H9 (cell line): ENCODE data around the gene NRXN3. TPM values are rescaled to one million over a fixed set of nuclear protein-coding genes. Genes with fewer than 3 reads are reported as not detected.

Experiments
- DNase-seq: peaks from one replicate; pipeline ENCODE4 v3.0.0-alpha.2; 2017
- H2AFZ ChIP-seq: one replicate; pipeline ENCODE4 v1.6.1; 2013; ENCODE audit warnings: mild to moderate bottlenecking, low read length, control low read depth, moderate library complexity
- H2AK5ac ChIP-seq: 2 replicates; pipeline ENCODE4 v1.6.1; 2013; ENCODE audit warnings: low read length, control low read depth, mixed read lengths; ENCODE audit not compliant: insufficient read length
- H2BK120ac ChIP-seq: one replicate; pipeline ENCODE4 v1.6.1; 2013; ENCODE audit warnings: low read depth, mild to moderate bottlenecking, low read length, control low read depth, inconsistent platforms; ENCODE audit not compliant: poor library complexity, severe bottlenecking
- H2BK12ac ChIP-seq: 2 replicates; pipeline ENCODE4 v1.6.1; 2013; ENCODE audit warnings: low read length, control low read depth, mixed read lengths, low read depth; ENCODE audit not compliant: insufficient read length
- H2BK15ac ChIP-seq: 2 replicates; pipeline ENCODE4 v1.6.1; 2013; ENCODE audit warnings: low read depth, low read length, control low read depth
- H2BK20ac ChIP-seq: one replicate; pipeline ENCODE4 v1.6.1; 2013; ENCODE audit warnings: low read depth, mild to moderate bottlenecking, low read length, control low read depth, inconsistent platforms; ENCODE audit not compliant: poor library complexity, severe bottlenecking
- H2BK5ac ChIP-seq: 2 replicates; pipeline ENCODE4 v1.6.1; 2013; ENCODE audit warnings: low read length, control low read depth, mixed read lengths; ENCODE audit not compliant: insufficient read length
- H3K14ac ChIP-seq: 2 replicates; pipeline ENCODE4 v1.6.1; 2013; ENCODE audit warnings: low read length, control low read depth; ENCODE audit not compliant: insufficient read depth
- H3K18ac ChIP-seq: 2 replicates; pipeline ENCODE4 v1.6.1; 2013; ENCODE audit warnings: low read depth, mild to moderate bottlenecking, mixed read lengths, low read length, control low read depth; ENCODE audit not compliant: insufficient read length
- H3K23ac ChIP-seq: 2 replicates; pipeline ENCODE4 v1.6.1; 2013; ENCODE audit warnings: low read length, control low read depth, mixed read lengths, low read depth; ENCODE audit not compliant: insufficient read length
- H3K23me2 ChIP-seq: 2 replicates; pipeline ENCODE4 v1.6.1; 2013; ENCODE audit warnings: low read depth, mild to moderate bottlenecking, mixed read lengths, low read length, control low read depth; ENCODE audit not compliant: insufficient read length, poor library complexity, severe bottlenecking
- H3K27ac ChIP-seq: 2 replicates; pipeline ENCODE4 v1.5.1; 2013; ENCODE audit warnings: low read length, control low read depth, mixed read lengths, low read depth; ENCODE audit not compliant: insufficient read length
- H3K27me3 ChIP-seq: 2 replicates; pipeline ENCODE4 v1.6.1; 2013; ENCODE audit warnings: low read length, control low read depth, inconsistent platforms; ENCODE audit not compliant: insufficient read depth
- H3K4ac ChIP-seq: 2 replicates; pipeline ENCODE4 v1.6.1; 2013; ENCODE audit warnings: low read depth, mild to moderate bottlenecking, control low read depth, inconsistent platforms, low read length, moderate library complexity
- H3K4me1 ChIP-seq: 2 replicates; pipeline ENCODE4 v1.6.1; 2013; ENCODE audit warnings: low read length, control low read depth, inconsistent platforms; ENCODE audit not compliant: insufficient read depth
- H3K4me2 ChIP-seq: 2 replicates; pipeline ENCODE4 v1.6.1; 2013; ENCODE audit warnings: low read length, control low read depth, mixed read lengths; ENCODE audit not compliant: insufficient read length, insufficient read depth
- H3K56ac ChIP-seq: 2 replicates; pipeline ENCODE4 v1.6.1; 2013; ENCODE audit warnings: low read depth, mild to moderate bottlenecking, mixed read lengths, low read length, control low read depth; ENCODE audit not compliant: insufficient read length
- H3K79me1 ChIP-seq: 2 replicates; pipeline ENCODE4 v1.6.1; 2013; ENCODE audit warnings: low read depth, mild to moderate bottlenecking, moderate library complexity, low read length, control low read depth, inconsistent platforms; ENCODE audit not compliant: insufficient read depth, poor library complexity, severe bottlenecking
- H3K79me2 ChIP-seq: 2 replicates; pipeline ENCODE4 v1.6.1; 2013; ENCODE audit warnings: low read length, control low read depth, inconsistent platforms; ENCODE audit not compliant: insufficient read depth
- H3K9ac ChIP-seq: 2 replicates; pipeline ENCODE4 v1.6.1; 2013; ENCODE audit warnings: low read length, control low read depth, mixed read lengths; ENCODE audit not compliant: insufficient read length; ENCODE audit errors: extremely low read depth
- H3K9me3 ChIP-seq: one replicate; pipeline ENCODE4 v1.6.1; 2013; ENCODE audit warnings: low read depth, low read length, inconsistent platforms; ENCODE audit not compliant: control insufficient read depth
- H3T11ph ChIP-seq: one replicate; pipeline ENCODE4 v1.6.1; 2013; ENCODE audit warnings: mild to moderate bottlenecking, low read length, control low read depth, inconsistent platforms
- H4K20me1 ChIP-seq: one replicate; pipeline ENCODE4 v1.6.1; 2013; ENCODE audit not compliant: control insufficient read depth, insufficient read length, insufficient read depth
- H4K5ac ChIP-seq: 2 replicates; pipeline ENCODE4 v1.6.1; 2013; ENCODE audit warnings: low read depth, mild to moderate bottlenecking, mixed read lengths, low read length, control low read depth; ENCODE audit not compliant: insufficient read length
- H4K8ac ChIP-seq: replicated peaks from 2 replicates; pipeline ENCODE4 v1.6.1; 2013; ENCODE audit warnings: low read length, control low read depth, mixed read lengths, low read depth; ENCODE audit not compliant: insufficient read length
- H4K91ac ChIP-seq: 2 replicates; pipeline ENCODE4 v1.6.1; 2013; ENCODE audit warnings: low read depth, mild to moderate bottlenecking, moderate library complexity, mixed read lengths, low read length, control low read depth; ENCODE audit not compliant: insufficient read length
- H3K27ac Mint-ChIP-seq, 3 experiments: 2 replicates in 2 of 3; 3 replicates in 1 of 3; pipeline ENCODE4 v1.8.0; 2020 to 2021; ENCODE audit warnings: mixed read lengths in 3 of 3, mild to moderate bottlenecking in 1 of 3, moderate library complexity in 1 of 3
- H3K27me3 Mint-ChIP-seq: 2 replicates; pipeline ENCODE4 v1.8.0; 2021; ENCODE audit warnings: low read depth, mild to moderate bottlenecking, moderate library complexity, mixed read lengths
- H3K36me3 Mint-ChIP-seq, 3 experiments: 2 replicates in 2 of 3; 3 replicates in 1 of 3; pipeline ENCODE4 v1.8.0; 2020 to 2021; ENCODE audit warnings: low read depth in 3 of 3, mixed read lengths in 3 of 3; ENCODE audit not compliant: insufficient read depth in 1 of 3
- H3K4me1 Mint-ChIP-seq, 2 experiments: 2 replicates each; pipeline ENCODE4 v1.8.0; 2020; ENCODE audit warnings: mixed read lengths in 2 of 2
- H3K4me3 Mint-ChIP-seq, 2 experiments: 2 replicates in 1 of 2; 3 replicates in 1 of 2; pipeline ENCODE4 v1.8.0; 2020 to 2021; ENCODE audit warnings: mild to moderate bottlenecking in 2 of 2, mixed read lengths in 2 of 2, moderate library complexity in 1 of 2
- H3K9me3 Mint-ChIP-seq, 2 experiments: 2 replicates in 1 of 2; 3 replicates in 1 of 2; pipeline ENCODE4 v1.8.0; 2020; ENCODE audit warnings: mild to moderate bottlenecking in 2 of 2, mixed read lengths in 2 of 2, moderate library complexity in 1 of 2
- CTCF ChIP-seq: fragments of 200-600 bp; sonication (generic); conservative IDR thresholded peaks from 3 replicates; pipeline ENCODE4 v1.8.0; 2021; ENCODE audit warnings: antibody characterized with exemption, mild to moderate bottlenecking
- WGBS: extraction: QIAGEN DNeasy Blood & Tissue Kit; methylation state at CpG from one replicate; pipeline ENCODE4 v1.1.7; 2013; ENCODE audit warnings: missing lambda C conversion rate, low lambda C conversion rate, mixed read lengths; ENCODE audit not compliant: insufficient read length; ENCODE audit errors: extremely low coverage; 5-methylcytosine and 5-hydroxymethylcytosine counted together
- total RNA-seq: library from RNA; stranded (reverse); gene quantifications from 2 replicates; pipeline ENCODE4 v1.2.1, GENCODE V29; 2021

NRXN3 gene
- total RNA-seq, 1 experiment from 2014 or later = 1.8 TPM

- H3K23me2 ChIP-seq = no peaks in the 10 kb centered on the region
- no peak overlapping the region for H2AK5ac ChIP-seq
- no peaks in the 10 kb centered on the region for H3K79me1 ChIP-seq
- no peak overlapping the region for H3K4ac ChIP-seq
- peaks cover 1% of the 10 kb centered on the region; the same call in 1 of the 2 replicates for H3K27me3 Mint-ChIP-seq
- no peaks in the 10 kb centered on the region for H4K20me1 ChIP-seq
- H3K9me3 ChIP-seq = no peaks in the 10 kb centered on the region
- H2BK20ac ChIP-seq = no peak overlapping the region
- H3K18ac ChIP-seq = no peak overlapping the region
- H3K79me2 ChIP-seq = no peaks in the 10 kb centered on the region
- no peak overlapping the region for H2BK5ac ChIP-seq
- no peaks in the 10 kb centered on the region for H3K36me3 Mint-ChIP-seq
- H3K14ac ChIP-seq = no peak overlapping the region
- no peak overlapping the region for H2BK120ac ChIP-seq
- H4K8ac ChIP-seq = no peak overlapping the region
- H3K9me3 Mint-ChIP-seq = no peaks in the 10 kb centered on the region
- H2BK12ac ChIP-seq = no peak overlapping the region
- H4K5ac ChIP-seq = no peak overlapping the region
- no peak overlapping the region for H3K27ac ChIP-seq
- no peaks in the 10 kb centered on the region for H3K4me1 ChIP-seq
- H3K56ac ChIP-seq = no peak overlapping the region
- no peak for DNase-seq
- H4K91ac ChIP-seq = no peak overlapping the region
- WGBS = no CpG with 5 or more reads among the region's 1 CpG
- H3K27me3 ChIP-seq = no peaks in the 10 kb centered on the region
- no peak overlapping the region for H3K4me2 ChIP-seq
- H3K9ac ChIP-seq = no peak overlapping the region
- no peak overlapping the region for H2AFZ ChIP-seq
- no peak overlapping the region for H3K23ac ChIP-seq
- no peak overlapping the region for H3T11ph ChIP-seq
- no peak overlapping the region for H3K27ac Mint-ChIP-seq
- peaks cover 7 to 12% of the 10 kb centered on the region in 2 experiments for H3K4me1 Mint-ChIP-seq
- no peak for TF ChIP-seq CTCF
- H2BK15ac ChIP-seq = no peak overlapping the region
- no peak overlapping the region for H3K4me3 Mint-ChIP-seq
These were observed 39.8 kb upstream of the NRXN3 start for GRCh38 chr14:78130356-78130755.
